Mesenchymal stem cell (in vitro differentiated cells and primary cell): ENCODE results near the gene CACNA2D3.

Experiments used
- DNase-seq: peaks from one replicate; pipeline ENCODE4 v3.0.0-alpha.2; 2013
- H2AFZ ChIP-seq: one replicate; pipeline ENCODE4 v1.6.1; 2013; ENCODE audit warnings: low read depth, mild to moderate bottlenecking, control low read depth, inconsistent platforms, low read length, moderate library complexity
- H2AK5ac ChIP-seq: 2 replicates; pipeline ENCODE4 v1.6.1; 2013; ENCODE audit warnings: low read length, moderate library complexity, mild to moderate bottlenecking, inconsistent platforms; ENCODE audit not compliant: severe bottlenecking
- H2BK120ac ChIP-seq: one replicate; pipeline ENCODE4 v1.6.1; 2013; ENCODE audit warnings: low read depth, mild to moderate bottlenecking, inconsistent platforms, low read length, moderate library complexity
- H2BK12ac ChIP-seq, 2 experiments: one replicate each; pipeline ENCODE4 v1.6.1; 2013; ENCODE audit warnings: inconsistent platforms in 2 of 2, low read length in 2 of 2, mild to moderate bottlenecking in 2 of 2, moderate library complexity in 2 of 2, control low read depth in 1 of 2
- H2BK15ac ChIP-seq: one replicate; pipeline ENCODE4 v1.6.1; 2013; ENCODE audit warnings: mild to moderate bottlenecking, low read depth, inconsistent platforms; ENCODE audit not compliant: poor library complexity, severe bottlenecking
- H2BK5ac ChIP-seq: 2 replicates; pipeline ENCODE4 v1.6.1; 2013; ENCODE audit warnings: low read depth, mild to moderate bottlenecking, low read length, control low read depth, inconsistent platforms; ENCODE audit not compliant: poor library complexity, severe bottlenecking
- H3K14ac ChIP-seq, 2 experiments: one replicate each; pipeline ENCODE4 v1.6.1; 2013; ENCODE audit warnings: inconsistent platforms in 2 of 2, low read length in 2 of 2, control low read depth in 1 of 2, mild to moderate bottlenecking in 1 of 2, moderate library complexity in 1 of 2
- H3K18ac ChIP-seq, 2 experiments: one replicate each; pipeline ENCODE4 v1.6.1; 2013; ENCODE audit warnings: inconsistent platforms in 2 of 2, low read length in 2 of 2, control low read depth in 1 of 2, low read depth in 1 of 2, mild to moderate bottlenecking in 1 of 2
- H3K23ac ChIP-seq, 2 experiments: one replicate each; pipeline ENCODE4 v1.6.1; 2013; ENCODE audit warnings: inconsistent platforms in 2 of 2, low read length in 2 of 2, mild to moderate bottlenecking in 2 of 2, moderate library complexity in 2 of 2, control low read depth in 1 of 2
- H3K27ac ChIP-seq: 2 replicates; pipeline ENCODE4 v1.5.1; 2013; ENCODE audit warnings: mild to moderate bottlenecking, moderate library complexity, low read length, control low read depth, inconsistent platforms; ENCODE audit not compliant: poor library complexity, severe bottlenecking
- H3K27me3 ChIP-seq, 2 experiments: 2 replicates each; pipeline versions ENCODE4 v1.6.1 to v1.7.0; 2013; ENCODE audit warnings: low read length in 2 of 2, mild to moderate bottlenecking in 2 of 2, moderate library complexity in 2 of 2, control low read depth in 1 of 2, inconsistent platforms in 1 of 2; ENCODE audit not compliant: control insufficient read depth in 1 of 2, insufficient read depth in 1 of 2
- H3K36me3 ChIP-seq, 2 experiments: 2 replicates each; pipeline versions ENCODE4 v1.6.1 to v1.7.0; 2013; ENCODE audit warnings: low read length in 2 of 2, control low read depth in 1 of 2, inconsistent platforms in 1 of 2, low read depth in 1 of 2, mild to moderate bottlenecking in 1 of 2; ENCODE audit not compliant: insufficient read depth in 2 of 2, control insufficient read depth in 1 of 2
- H3K4ac ChIP-seq, 2 experiments: one replicate each; pipeline ENCODE4 v1.6.1; 2013; ENCODE audit warnings: inconsistent platforms in 2 of 2, low read length in 2 of 2, mild to moderate bottlenecking in 2 of 2, moderate library complexity in 2 of 2, control low read depth in 1 of 2, low read depth in 1 of 2
- H3K4me1 ChIP-seq: 2 replicates; pipeline ENCODE4 v1.6.1; 2013; ENCODE audit warnings: low read depth, low read length, control low read depth; ENCODE audit not compliant: control insufficient read depth, insufficient read depth
- H3K4me2 ChIP-seq: 2 replicates; pipeline ENCODE4 v1.6.1; 2013; ENCODE audit warnings: low read length, mild to moderate bottlenecking, inconsistent platforms; ENCODE audit not compliant: poor library complexity, severe bottlenecking
- H3K4me3 ChIP-seq, 2 experiments: 2 replicates each; pipeline versions ENCODE4 v1.5.1 to v1.7.0; 2013; ENCODE audit warnings: low read length in 2 of 2, mild to moderate bottlenecking in 2 of 2, control low read depth in 1 of 2, low read depth in 1 of 2; ENCODE audit not compliant: insufficient read depth in 1 of 2
- H3K79me1 ChIP-seq: replicated peaks from 2 replicates; pipeline ENCODE4 v1.6.1; 2013; ENCODE audit warnings: mild to moderate bottlenecking, control low read depth, low read length, inconsistent platforms; ENCODE audit not compliant: poor library complexity, severe bottlenecking
- H3K9ac ChIP-seq: 2 replicates; pipeline ENCODE4 v1.7.0; 2013; ENCODE audit warnings: mild to moderate bottlenecking, low read length, moderate library complexity
- H3K9me3 ChIP-seq: 2 replicates; pipeline ENCODE4 v1.7.0; 2013; ENCODE audit warnings: mild to moderate bottlenecking, low read length; ENCODE audit not compliant: control insufficient read depth
- H4K8ac ChIP-seq: one replicate; pipeline ENCODE4 v1.6.1; 2013; ENCODE audit warnings: inconsistent platforms, mild to moderate bottlenecking, low read length, moderate library complexity
- H4K91ac ChIP-seq: one replicate; pipeline ENCODE4 v1.6.1; 2013; ENCODE audit warnings: mild to moderate bottlenecking, low read length, inconsistent platforms
- WGBS: methylation state at CpG from one replicate; pipeline ENCODE4 v1.1.7; 2013; ENCODE audit warnings: mixed read lengths; 5-methylcytosine and 5-hydroxymethylcytosine counted together

Gene CACNA2D3

GRCh38 chr3:54326951-54327350 is 204.6 kb downstream of the CACNA2D3 start:
- Histone ChIP-seq H3K36me3 (no peaks in the 10 kb centered on the region), H3K18ac (no peak overlapping the region), H3K27me3 (no peaks in the 10 kb centered on the region), H3K4ac (no peak overlapping the region), H3K27ac (no peak overlapping the region), H4K8ac (no peak overlapping the region), H2AK5ac (no peak overlapping the region), H3K9ac (no peak overlapping the region), H2BK5ac (no peak overlapping the region), H3K4me2 (no peak overlapping the region), H2BK12ac (no peak overlapping the region), H3K14ac (no peak overlapping the region), H2BK120ac (no peak overlapping the region), H3K4me3 (no peak overlapping the region), H3K23ac (no peak overlapping the region), H2AFZ (no peak overlapping the region), H3K79me1 (no peaks in the 10 kb centered on the region), H4K91ac (no peak overlapping the region), H2BK15ac (no peak overlapping the region), H3K4me1 (no peaks in the 10 kb centered on the region), H3K9me3 (no peaks in the 10 kb centered on the region)
- WGBS = 88% methylated on average over 5 of the region's 7 CpGs
- no peak for DNase-seq

- Histone ChIP-seq H3K4me2 (no peak overlapping the region), H2BK5ac (no peak overlapping the region), H2BK120ac (no peak overlapping the region), H3K4ac (no peak overlapping the region), H2AK5ac (no peak overlapping the region), H3K9ac (no peak overlapping the region), H3K79me1 (no peaks in the 10 kb centered on the region), H4K91ac (no peak overlapping the region), H3K4me1 (no peaks in the 10 kb centered on the region), H3K23ac (no peak overlapping the region), H2AFZ (no peak overlapping the region), H3K36me3 (no peaks in the 10 kb centered on the region), H3K14ac (no peak overlapping the region), H3K18ac (no peak overlapping the region), H3K27me3 (no peaks in the 10 kb centered on the region), H3K4me3 (no peak overlapping the region), H2BK15ac (no peak overlapping the region), H3K27ac (no peak overlapping the region), H3K9me3 (no peaks in the 10 kb centered on the region), H2BK12ac (no peak overlapping the region), H4K8ac (no peak overlapping the region)
- 54% methylated on average over 2 of the region's 2 CpGs for WGBS
- no peak for DNase-seq
Measured at GRCh38 chr3:54331341-54331740, 209.0 kb downstream of the CACNA2D3 start.

GRCh38 chr3:54337846-54338245 is 215.5 kb downstream of the CACNA2D3 start:
- H2AFZ ChIP-seq = no peak overlapping the region
- H3K4ac ChIP-seq = no peak overlapping the region
- H3K14ac ChIP-seq = no peak overlapping the region
- H2BK120ac ChIP-seq = no peak overlapping the region
- no peak overlapping the region for H2BK12ac ChIP-seq
- H3K18ac ChIP-seq = no peak overlapping the region
- no peaks in the 10 kb centered on the region for H3K36me3 ChIP-seq
- no peak overlapping the region for H3K27ac ChIP-seq
- peaks cover 0 to 9% of the 10 kb centered on the region in 2 experiments for H3K27me3 ChIP-seq
- no peak overlapping the region for H3K4me2 ChIP-seq
- no peak overlapping the region for H3K9ac ChIP-seq
- no peak overlapping the region for H3K23ac ChIP-seq
- no peak overlapping the region for H4K91ac ChIP-seq
- WGBS = 73% methylated on average over 4 of the region's 6 CpGs
- H3K79me1 ChIP-seq = no peaks in the 10 kb centered on the region
- no peak for DNase-seq
- H3K9me3 ChIP-seq = no peaks in the 10 kb centered on the region
- H2BK15ac ChIP-seq = no peak overlapping the region
- no peak overlapping the region for H4K8ac ChIP-seq
- no peaks in the 10 kb centered on the region for H3K4me1 ChIP-seq
- no peak overlapping the region for H3K4me3 ChIP-seq
- H2AK5ac ChIP-seq = no peak overlapping the region
- no peak overlapping the region for H2BK5ac ChIP-seq

DNA sequence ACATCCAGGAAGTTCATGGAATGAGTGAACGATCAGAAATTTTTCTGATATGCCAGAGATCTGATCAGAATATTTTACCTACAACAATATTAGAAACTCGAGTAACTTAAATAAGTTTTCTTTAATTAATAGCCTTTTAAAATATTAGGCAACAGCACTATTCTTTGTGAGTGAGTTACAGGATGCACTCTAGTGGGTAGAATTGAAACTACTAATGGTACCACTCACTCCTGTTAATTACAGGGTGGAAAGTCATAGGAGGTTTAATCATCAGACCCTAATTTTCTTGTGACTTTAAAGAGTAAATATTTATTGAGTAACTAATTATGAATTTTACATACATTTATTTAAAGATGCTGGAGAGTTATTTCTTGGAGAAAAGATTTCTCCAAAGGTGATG is 217.3 kb downstream of the CACNA2D3 start:
- WGBS = no CpG with 5 or more reads among the region's 2 CpGs

More for the DNA sequence above, 217.3 kb downstream of the CACNA2D3 start:
- Histone ChIP-seq H3K14ac (no peak overlapping the region), H2BK12ac (no peak overlapping the region), H2BK15ac (no peak overlapping the region), H3K4me2 (no peak overlapping the region), H3K4me1 (no peaks in the 10 kb centered on the region), H2BK120ac (no peak overlapping the region), H3K36me3 (no peaks in the 10 kb centered on the region), H3K23ac (no peak overlapping the region), H3K79me1 (no peaks in the 10 kb centered on the region), H3K27me3 (peaks cover 0 to 16% of the 10 kb centered on the region in 2 experiments), H2BK5ac (no peak overlapping the region), H2AFZ (no peak overlapping the region), H3K18ac (no peak overlapping the region), H2AK5ac (no peak overlapping the region), H4K8ac (no peak overlapping the region), H3K9me3 (no peaks in the 10 kb centered on the region), H3K4ac (no peak overlapping the region), H3K9ac (no peak overlapping the region), H3K27ac (no peak overlapping the region), H3K4me3 (no peak overlapping the region), H4K91ac (no peak overlapping the region)
- no peak for DNase-seq
